Measurements from ENCODE around the gene GRID2. TPM values are rescaled to one million over a fixed set of nuclear protein-coding genes. Genes with fewer than 3 reads are reported as not detected.

Gene GRID2
- total RNA-seq, 1 donor: not detected

- TF ChIP-seq CTCF (IDR thresholded peaks at IDR 0.05; ENCODE audit: extremely low read depth, low read depth, low read length): no peak
- Histone ChIP-seq H3K27me3 (ENCODE audit: insufficient read depth, low read length) (no peaks in the 10 kb centered on the region), H2AFZ (ENCODE audit: low read length) (no peak overlapping the region), H3K4me2 (ENCODE audit: insufficient read depth, low read length) (no peak overlapping the region), H4K20me1 (ENCODE audit: insufficient read depth, low read length) (no peaks in the 10 kb centered on the region), H3K4me3 (ENCODE audit: insufficient read depth, low read length) (no peak overlapping the region), H3K9me3 (ENCODE audit: low read depth, low read length) (peaks cover 3% of the 10 kb centered on the region), H3K79me2 (ENCODE audit: insufficient read depth, low read length) (no peaks in the 10 kb centered on the region), H3K36me3 (ENCODE audit: insufficient read depth, low read length) (no peaks in the 10 kb centered on the region), H3K27ac (ENCODE audit: low read depth, low read length) (no peak overlapping the region), H3K4me1 (ENCODE audit: insufficient read depth, low read length) (no peaks in the 10 kb centered on the region)
- DNase-seq (ENCODE audit: insufficient read length, low spot score, missing footprints): no peak
Observed at GRCh38 chr4:92618968-92619367, 315.2 kb downstream of the GRID2 start.

- TF ChIP-seq CTCF (IDR thresholded peaks at IDR 0.05; ENCODE audit: extremely low read depth, low read depth, low read length): no peak
- H3K4me2 ChIP-seq (ENCODE audit: insufficient read depth, low read length): no peak overlapping the region
- no peak overlapping the region for H3K27ac ChIP-seq (ENCODE audit: low read depth, low read length)
- H3K4me3 ChIP-seq (ENCODE audit: insufficient read depth, low read length): no peak overlapping the region
- H4K20me1 ChIP-seq (ENCODE audit: insufficient read depth, low read length): no peaks in the 10 kb centered on the region
- no peaks in the 10 kb centered on the region for H3K27me3 ChIP-seq (ENCODE audit: insufficient read depth, low read length)
- no peaks in the 10 kb centered on the region for H3K9me3 ChIP-seq (ENCODE audit: low read depth, low read length)
- H2AFZ ChIP-seq (ENCODE audit: low read length): no peak overlapping the region
- peak; percentile 21 for DNase-seq (ENCODE audit: insufficient read length, low spot score, missing footprints)
- H3K36me3 ChIP-seq (ENCODE audit: insufficient read depth, low read length): no peaks in the 10 kb centered on the region
- H3K4me1 ChIP-seq (ENCODE audit: insufficient read depth, low read length): no peaks in the 10 kb centered on the region
- H3K79me2 ChIP-seq (ENCODE audit: insufficient read depth, low read length): no peaks in the 10 kb centered on the region
Observed at GRCh38 chr4:92629302-92629701, 325.5 kb downstream of the GRID2 start.

- no peaks in the 10 kb centered on the region for H3K27me3 ChIP-seq (ENCODE audit: insufficient read depth, low read length)
- H2AFZ ChIP-seq (ENCODE audit: low read length): no peak overlapping the region
- no peak overlapping the region for H3K4me3 ChIP-seq (ENCODE audit: insufficient read depth, low read length)
- no peaks in the 10 kb centered on the region for H3K79me2 ChIP-seq (ENCODE audit: insufficient read depth, low read length)
- H3K4me2 ChIP-seq (ENCODE audit: insufficient read depth, low read length): no peak overlapping the region
- TF ChIP-seq CTCF (IDR thresholded peaks at IDR 0.05; ENCODE audit: extremely low read depth, low read depth, low read length): no peak
- no peaks in the 10 kb centered on the region for H4K20me1 ChIP-seq (ENCODE audit: insufficient read depth, low read length)
- DNase-seq (ENCODE audit: insufficient read length, low spot score, missing footprints): no peak
- no peaks in the 10 kb centered on the region for H3K9me3 ChIP-seq (ENCODE audit: low read depth, low read length)
- H3K4me1 ChIP-seq (ENCODE audit: insufficient read depth, low read length): no peaks in the 10 kb centered on the region
- H3K36me3 ChIP-seq (ENCODE audit: insufficient read depth, low read length): no peaks in the 10 kb centered on the region
- H3K27ac ChIP-seq (ENCODE audit: low read depth, low read length): no peak overlapping the region
Observed at GRCh38 chr4:92634882-92635281, 331.1 kb downstream of the GRID2 start.

- no peak overlapping the region for H3K4me3 ChIP-seq (ENCODE audit: insufficient read depth, low read length)
- no peak overlapping the region for H3K27ac ChIP-seq (ENCODE audit: low read depth, low read length)
- H3K9me3 ChIP-seq (ENCODE audit: low read depth, low read length): no peaks in the 10 kb centered on the region
- H4K20me1 ChIP-seq (ENCODE audit: insufficient read depth, low read length): no peaks in the 10 kb centered on the region
- no peaks in the 10 kb centered on the region for H3K36me3 ChIP-seq (ENCODE audit: insufficient read depth, low read length)
- no peak for DNase-seq (ENCODE audit: insufficient read length, low spot score, missing footprints)
- no peak for TF ChIP-seq CTCF (IDR thresholded peaks at IDR 0.05; ENCODE audit: extremely low read depth, low read depth, low read length)
- no peaks in the 10 kb centered on the region for H3K27me3 ChIP-seq (ENCODE audit: insufficient read depth, low read length)
- no peaks in the 10 kb centered on the region for H3K79me2 ChIP-seq (ENCODE audit: insufficient read depth, low read length)
- H2AFZ ChIP-seq (ENCODE audit: low read length): no peak overlapping the region
- no peaks in the 10 kb centered on the region for H3K4me1 ChIP-seq (ENCODE audit: insufficient read depth, low read length)
- H3K4me2 ChIP-seq (ENCODE audit: insufficient read depth, low read length): no peak overlapping the region
Observed at GRCh38 chr4:92636038-92636806, 332.5 kb downstream of the GRID2 start.
